NCI-H1417 treated with DMSO at 0.1 percent for 48 hours (cell line): ENCODE data around the gene MESD.
"Not testable (repeated sequence)": the region's sequence is repeated elsewhere in the genome, so short reads cannot be mapped to it uniquely, and the experiment has no call there.

Experiments used
- DNase-seq: peaks from one replicate; lab custom pipeline; 2025; lab: John Stamatoyannopoulos, UW

Gene MESD

GRCh38 chr15:80989081-80989517, 520 bp downstream of the MESD start:
- DNase-seq: no peak

GRCh38 chr15:80988148-80988796, 1.3 kb downstream of the MESD start:
- no peak for DNase-seq

DNA sequence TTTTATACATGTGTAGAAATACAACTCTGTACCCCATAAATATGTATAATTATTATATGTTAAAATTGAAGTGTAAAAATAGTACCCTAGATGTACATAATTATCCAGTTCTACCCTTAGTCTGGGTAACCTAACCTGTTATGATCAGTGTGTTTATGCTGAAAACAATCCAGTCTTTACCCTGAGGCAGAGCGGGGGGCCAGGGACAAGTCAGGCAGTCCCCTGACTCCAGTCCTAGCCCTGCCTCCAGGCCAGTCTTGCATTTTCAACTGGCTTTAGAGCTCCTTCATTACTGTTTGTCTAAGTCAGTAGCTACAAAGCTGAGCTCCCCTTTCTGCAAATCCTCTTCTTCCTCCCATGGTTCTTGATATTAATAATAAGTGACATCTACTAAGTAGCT, 3.1 kb downstream of the MESD start:
- no peak for DNase-seq

DNA sequence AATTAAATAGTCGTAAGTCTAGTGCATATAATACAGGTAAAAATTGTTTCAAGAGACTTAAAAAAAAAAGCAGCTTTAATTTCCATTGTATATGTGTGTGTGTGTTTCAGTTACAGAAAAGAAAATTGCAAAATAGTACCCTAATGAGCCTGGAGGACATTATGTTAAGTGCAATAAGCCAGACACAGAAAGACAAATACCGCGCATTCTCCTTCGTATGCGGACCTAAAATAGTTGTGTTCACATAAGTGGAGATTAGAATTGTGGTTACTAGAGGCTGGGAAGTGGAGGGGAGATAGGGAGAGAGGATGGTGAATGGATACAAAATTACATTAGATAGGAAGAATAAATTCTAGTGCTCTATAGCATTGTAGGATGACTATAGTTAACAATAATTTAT, 3.6 kb downstream of the MESD start:
- DNase-seq: no peak

GRCh38 chr15:80984856-80985255, 4.8 kb downstream of the MESD start:
- no peak for DNase-seq

DNA sequence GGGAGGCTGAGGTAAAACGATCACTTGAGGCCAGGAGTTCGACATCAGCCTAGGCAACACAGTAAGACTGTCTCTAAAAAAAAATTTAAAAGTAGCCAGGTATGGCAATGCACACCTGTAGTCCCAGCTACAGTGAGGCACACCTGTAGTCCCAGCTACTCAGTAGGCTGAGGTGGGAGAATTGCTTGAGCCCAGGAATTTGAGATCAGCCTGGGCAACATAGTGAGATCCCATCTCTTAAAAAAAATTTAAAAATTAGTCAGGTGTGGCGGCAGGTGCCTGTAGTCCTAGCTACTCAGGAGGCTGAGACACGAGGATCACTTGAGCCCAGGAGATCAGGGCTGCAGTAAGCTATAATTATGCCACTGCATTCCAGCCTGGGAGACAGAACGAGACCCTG, 6.8 kb downstream of the MESD start:
- DNase-seq: no peak

GRCh38 chr15:80982205-80982604, 7.4 kb downstream of the MESD start:
- no peak for DNase-seq

GRCh38 chr15:80979538-80980200, 9.9 kb downstream of the MESD start:
- no peak for DNase-seq

- no peak for DNase-seq
Measured at GRCh38 chr15:80978685-80979329, 10.8 kb downstream of the MESD start.

- DNase-seq: no peak
Measured at GRCh38 chr15:80977627-80978036, 12.0 kb downstream of the MESD start.

DNA sequence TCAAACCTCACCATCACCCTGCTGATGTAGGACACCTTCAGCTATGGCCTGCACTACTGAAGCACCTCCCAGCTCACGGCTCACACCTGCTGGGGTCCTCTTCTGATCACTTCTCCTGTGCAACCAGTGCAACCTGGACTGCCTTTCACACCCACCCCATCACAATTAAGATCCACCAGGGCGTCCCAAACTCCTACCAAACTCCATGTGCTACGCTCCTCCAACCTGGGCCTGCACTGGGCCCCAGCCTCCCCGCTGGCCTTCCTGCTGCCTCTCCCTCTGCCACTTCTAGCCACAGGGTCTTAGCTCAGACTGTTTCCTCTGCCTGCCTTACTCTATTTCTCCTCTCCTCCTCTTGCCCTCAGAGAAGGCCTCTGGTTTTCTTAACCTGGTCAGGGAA, 12.8 kb downstream of the MESD start:
- DNase-seq: no peak

- DNase-seq: no peak
Measured at GRCh38 chr15:80974914-80975313, 14.7 kb downstream of the MESD start.

- no peak for DNase-seq
Measured at GRCh38 chr15:80972276-80972675, 17.3 kb downstream of the MESD start.

GRCh38 chr15:80971143-80971542, 18.5 kb downstream of the MESD start:
- no peak for DNase-seq

GRCh38 chr15:80970658-80971057, 19.0 kb downstream of the MESD start:
- no peak for DNase-seq

DNA sequence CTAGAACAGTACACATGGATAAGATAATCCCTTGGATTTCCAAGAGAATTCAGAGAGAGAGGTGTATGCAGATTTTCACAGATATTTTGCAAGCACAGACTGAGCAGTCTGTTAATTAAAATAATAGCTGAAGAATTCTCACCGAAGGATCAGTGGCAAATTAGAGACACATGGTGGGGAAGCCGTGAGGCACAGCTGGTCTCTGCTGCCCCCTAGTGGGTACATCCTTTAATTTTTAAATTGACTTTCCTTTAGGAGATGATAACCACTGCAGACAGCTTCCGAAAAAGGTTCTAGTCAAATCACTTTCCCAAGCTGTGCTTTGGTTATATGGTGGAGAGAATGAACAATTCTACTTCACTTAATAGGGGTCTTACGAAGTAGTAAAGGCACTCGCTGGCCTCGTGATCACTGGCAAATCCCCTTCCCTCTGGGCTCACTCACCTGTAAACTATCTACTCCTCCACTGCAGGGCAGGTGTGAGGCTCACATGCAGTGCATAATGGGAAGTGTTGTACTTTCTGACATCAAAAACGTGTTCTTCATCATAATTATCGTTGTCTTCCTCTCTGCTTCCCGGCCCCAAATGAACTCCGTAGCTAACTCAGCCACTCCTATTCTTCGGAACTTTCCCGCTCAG, 19.5 kb downstream of the MESD start:
- DNase-seq: no peak

DNA sequence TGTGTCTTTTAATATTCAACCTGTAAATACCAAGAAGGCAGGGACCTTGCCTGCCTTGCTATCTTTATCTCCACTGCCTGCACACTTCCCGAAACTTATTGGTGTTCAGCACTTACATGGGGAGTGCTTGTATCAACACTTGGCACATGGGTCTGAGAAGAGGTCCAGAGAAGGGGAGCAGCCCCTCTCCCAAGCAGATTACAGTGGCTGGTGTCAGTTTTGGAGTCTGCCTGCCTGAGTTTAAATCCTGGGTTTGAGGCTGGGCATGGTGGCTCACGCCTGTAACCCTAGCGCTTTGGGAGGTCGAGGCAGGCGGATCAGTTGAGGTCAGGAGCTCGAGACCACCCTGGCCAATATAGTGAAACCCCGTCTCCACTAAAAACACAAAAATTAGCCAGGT, 20.3 kb downstream of the MESD start:
- DNase-seq: no peak

GRCh38 chr15:80967991-80968510, 21.6 kb downstream of the MESD start:
- no peak for DNase-seq

- DNase-seq: no peak
Measured at GRCh38 chr15:80967451-80967850, 22.2 kb downstream of the MESD start.

DNA sequence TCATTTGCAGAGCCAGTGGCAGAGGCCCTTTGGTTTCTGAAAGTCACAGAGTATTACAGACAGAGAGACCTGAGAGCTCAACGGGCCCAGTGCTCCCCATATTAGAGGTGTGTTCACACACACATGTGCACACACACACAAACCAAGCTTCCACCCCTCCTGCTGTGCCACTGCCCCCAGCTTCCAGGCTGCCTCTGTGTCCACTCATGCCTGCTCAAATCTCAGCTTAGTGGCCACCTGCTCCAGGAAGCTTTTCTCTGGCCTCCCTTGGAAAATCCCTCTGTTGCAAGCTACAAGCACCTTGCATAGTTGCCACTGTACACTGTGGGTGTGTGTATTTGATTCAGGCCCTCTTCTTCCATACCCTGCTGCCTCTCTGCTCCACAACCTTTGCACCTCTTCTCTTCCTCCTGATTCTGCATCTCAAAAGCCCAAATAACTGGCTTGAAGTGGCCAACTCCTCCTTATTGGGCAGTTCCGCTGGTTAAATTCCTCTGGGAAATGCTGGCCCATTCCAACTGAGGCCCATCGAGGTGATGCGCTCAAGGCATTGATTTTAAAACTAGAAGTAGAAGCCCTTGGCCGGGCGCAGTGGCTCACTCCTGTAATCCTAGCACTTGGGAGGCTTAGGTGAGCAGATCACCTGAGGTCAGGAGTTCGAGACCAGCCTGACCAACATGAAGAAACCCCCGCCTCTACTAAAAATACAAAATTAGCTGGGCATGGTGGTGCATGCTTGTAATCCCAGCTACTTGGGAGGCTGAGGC, 23.0 kb downstream of the MESD start:
- no peak for DNase-seq

DNA sequence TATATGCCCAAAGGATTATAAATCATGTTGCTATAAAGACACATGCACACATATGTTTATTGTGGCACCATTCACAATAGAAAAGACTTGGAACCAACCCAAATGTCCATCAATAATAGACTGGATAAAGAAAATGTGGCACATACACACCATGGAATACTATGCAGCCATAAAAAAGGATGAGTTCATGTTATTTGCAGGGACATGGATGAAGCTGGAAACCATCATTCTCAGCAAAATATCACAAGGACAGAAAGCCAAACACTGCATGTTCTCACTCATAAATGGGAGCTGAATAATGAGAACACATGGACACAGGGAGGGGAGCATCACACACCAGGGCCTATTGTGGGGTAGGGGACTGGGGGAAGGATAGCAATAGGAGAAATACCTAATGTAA, 24.2 kb downstream of the MESD start:
- DNase-seq: not testable (repeated sequence)
